Heart left ventricle (tissue), 13 donors: ENCODE data around the gene DNHD1.

Source experiments
- CTCF ChIP-seq, 12 donors: fragments of 200-600 bp; sonication (generic) in 4 of 12; IDR thresholded peaks; one replicate each; pipeline versions ENCODE4 v1.5.0 to v1.8.0; 2018 to 2022; ENCODE audit warnings: antibody characterized with exemption in 12 of 12, mild to moderate bottlenecking in 5 of 12
- POLR2A ChIP-seq, 2 donors: fragments of 450-650 bp; IDR thresholded peaks; one replicate each; pipeline ENCODE4 v1.6.1; 2017; ENCODE audit warnings: antibody characterized with exemption in 2 of 2, mild to moderate bottlenecking in 2 of 2, moderate library complexity in 2 of 2
- donor health status: ischemic (EF 13 %, LVEDD 7.1; RV severe dilation, severe dysfunction).
- donor health status: DM: no; HTN: yes; CAD: no.
- donor health status: DM: no; HTN: no; CAD: no.
- donor health status: ischemic (EF 25% LVEDD 6.9; RV normal size, moderate dysfunction).
- donor health status: ischemic (EF 25% LVEDD 5.7; RV mildly dilated, moderate dysfunction).
- donor health status: ischemic (EF 35%, LVEDD 5.7; RV mildly dilated, moderate dysfunction).
- donor health status: nonischemic (EF 11% LVEDD 7.7; RV severe dilation, severe dysfunction).
- donor health status: DM: yes; HTN: yes; CAD: no.
- donor health status: PGD.
- donor health status: ischemic (EF 29% LVEDD 5.4; RV normal size, mild dysfunction).
- donor health status: nonischemic (EF 23%, LVEDD 6.1; RV moderate dilation, normal function).

GRCh38 chr11:6615046-6615445, 118.0 kb downstream of the DNHD1 start:
- TF ChIP-seq POLR2A (IDR thresholded peaks at IDR 0.05) (no peak), CTCF (IDR thresholded peaks at IDR 0.05) (no peak)
